NCI-H774 (cell line): ENCODE measurements around the gene SREBF2.
"Not testable (repeated sequence)": the region's sequence is repeated elsewhere in the genome, so short reads cannot be mapped to it uniquely, and the experiment has no call there.

ENCODE experiments used
- DNase-seq: peaks from one replicate; lab custom pipeline; 2025; lab: John Stamatoyannopoulos, UW

The SREBF2 gene

DNA sequence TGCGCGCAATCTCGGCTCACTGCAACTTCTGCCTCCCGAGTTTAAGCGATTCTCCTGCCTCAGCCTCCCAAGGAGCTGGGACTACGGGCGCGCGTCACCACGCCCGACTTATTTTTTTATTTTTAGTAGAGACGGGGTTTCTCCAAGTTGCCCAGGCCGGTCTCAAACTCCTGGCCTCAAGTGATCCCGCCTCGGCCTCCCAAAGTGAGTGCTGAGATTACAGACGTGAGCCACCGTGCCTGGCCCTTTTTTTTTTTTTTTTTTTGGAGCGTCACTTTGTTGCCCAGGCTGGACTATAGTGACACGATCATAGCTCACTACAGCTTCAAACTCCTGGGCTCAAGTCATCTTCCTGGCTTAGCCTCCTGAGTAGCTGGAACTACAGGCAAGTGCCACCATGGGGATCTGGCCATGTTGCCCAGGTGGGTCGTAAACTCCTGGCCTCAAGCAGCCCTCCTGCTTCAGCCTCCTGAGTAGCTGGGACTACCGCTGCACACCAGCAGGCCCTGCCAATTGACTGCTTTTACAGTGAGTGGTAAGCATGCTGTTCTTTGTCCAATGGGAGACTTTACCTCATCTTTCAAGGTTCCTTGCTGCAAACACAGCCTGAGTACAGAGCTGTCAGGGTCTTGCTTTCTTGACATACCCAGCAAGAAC is 114.6 kb downstream of the SREBF2 start:
- DNase-seq = no peak

- DNase-seq = no peak
Observed at GRCh38 chr22:41948142-41948541, 115.2 kb downstream of the SREBF2 start.

DNA sequence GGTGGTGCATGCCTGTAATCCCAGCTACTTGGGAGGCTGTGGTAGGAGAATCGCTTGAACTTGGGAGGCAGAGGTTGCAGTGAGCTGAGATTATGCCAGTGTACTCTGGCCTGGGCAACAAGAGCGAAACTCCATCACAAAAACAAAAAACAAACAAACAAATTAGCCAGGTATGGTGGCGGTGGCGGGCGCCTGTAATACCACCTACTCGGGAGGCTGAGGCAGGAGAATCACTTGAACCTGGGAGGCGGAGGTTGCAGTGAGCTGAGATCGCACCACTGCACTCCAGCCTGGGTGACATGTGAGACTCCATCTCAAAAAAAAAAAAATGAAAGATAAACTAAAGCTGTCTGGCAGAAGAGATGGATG is 116.0 kb downstream of the SREBF2 start:
- DNase-seq = not testable (repeated sequence)

DNA sequence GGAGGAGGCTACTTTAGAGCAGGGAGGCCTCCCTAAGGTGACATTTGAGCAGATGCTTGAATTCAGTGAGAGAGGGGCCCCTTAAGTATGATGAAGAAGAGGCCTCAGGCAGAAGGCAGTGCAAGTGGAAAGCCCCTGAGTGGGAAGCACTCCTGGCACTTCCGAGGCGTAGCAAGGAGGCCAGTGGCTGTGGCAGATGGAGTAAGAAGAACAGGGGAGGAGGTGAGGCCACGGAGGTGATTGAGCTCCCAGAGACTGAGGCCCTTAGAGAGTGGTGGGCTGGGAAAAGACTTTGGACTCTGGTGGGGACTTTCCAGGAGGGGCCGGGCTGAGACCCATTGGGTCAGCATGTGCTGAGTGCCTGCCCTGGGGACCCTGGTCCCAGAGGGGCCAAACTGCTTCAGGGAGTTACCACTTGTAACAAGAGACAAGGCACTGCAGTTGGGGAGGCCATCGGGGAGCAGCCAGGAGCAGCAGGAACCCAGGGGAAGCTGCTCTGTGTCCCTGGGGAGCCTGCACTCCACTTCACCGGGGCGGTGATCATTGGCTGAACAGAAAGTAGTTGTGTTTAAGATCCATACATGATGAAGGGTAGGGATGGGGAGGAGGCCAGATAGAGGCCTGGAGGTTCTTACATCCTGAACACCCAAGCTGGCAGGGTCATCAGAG is 116.5 kb downstream of the SREBF2 start:
- no peak for DNase-seq

DNA sequence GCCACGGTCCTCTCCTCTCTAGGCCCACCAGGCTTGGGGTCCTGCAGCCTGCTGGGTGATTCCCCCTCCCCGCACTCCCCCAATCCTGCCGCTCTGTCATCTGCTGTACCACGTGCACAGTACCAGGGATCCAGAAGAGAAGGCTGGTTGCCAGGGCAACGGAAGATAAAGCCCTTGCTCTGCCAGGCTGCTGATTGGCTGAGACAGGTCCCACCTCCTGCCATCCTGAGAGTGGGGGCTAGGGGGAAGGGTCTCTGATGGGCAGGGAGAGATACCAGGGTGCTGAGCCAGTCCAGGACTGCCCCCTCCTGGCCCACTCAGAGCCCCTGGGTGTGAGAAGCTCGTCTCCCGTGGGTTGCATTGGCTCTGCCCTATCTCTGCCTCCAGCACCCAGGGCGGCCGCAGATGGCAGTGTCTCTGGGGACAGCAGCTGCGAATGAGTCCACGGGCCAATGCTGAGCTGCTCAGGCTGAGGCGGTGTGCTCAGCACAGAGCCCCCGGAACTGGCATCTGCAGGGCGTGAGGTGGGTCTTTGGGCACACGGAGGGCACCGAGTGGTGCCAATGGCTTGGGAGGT is 119.1 kb downstream of the SREBF2 start, which contains the start of gene SMIM45:
Gene SMIM45, plus strand, starts transcription at position 253 of the 577 bp plus-strand sequence.
- no peak for DNase-seq

DNA sequence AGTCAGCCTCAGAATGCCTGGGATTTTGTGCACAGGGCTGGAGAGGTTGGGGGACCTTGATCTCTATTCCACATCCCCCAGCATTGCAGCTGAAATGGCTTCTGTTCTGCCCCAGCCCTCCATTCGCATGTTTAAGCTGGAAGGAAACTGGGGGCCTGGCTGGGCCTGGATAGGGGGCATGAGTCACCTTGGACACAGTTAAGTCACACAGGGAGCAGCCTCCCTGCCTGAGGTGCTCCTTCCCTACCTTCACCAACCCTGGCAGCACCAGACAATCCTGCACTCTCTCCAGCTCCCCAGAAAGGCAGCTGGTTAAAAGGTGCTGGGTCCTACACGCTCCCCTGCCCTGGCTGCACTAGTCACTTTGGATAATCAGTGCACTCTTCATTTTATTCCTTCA is 119.8 kb downstream of the SREBF2 start:
- DNase-seq = no peak
